A673 (cell line): Measurements from ENCODE around the gene CCDC33.

Experiments
- CTCF ChIP-seq: fragments of 300-800, 200-600 bp; sonication (generic); conservative IDR thresholded peaks from 2 replicates; pipeline ENCODE4 v1.5.1; 2017; ENCODE audit warnings: low read depth, mild to moderate bottlenecking, antibody characterized with exemption, low read length, moderate library complexity, mixed read lengths
- EZH2 ChIP-seq: fragments of 200-600 bp; sonication (generic); IDR thresholded peaks from 2 replicates; pipeline ENCODE4 v1.6.1; 2017; ENCODE audit warnings: borderline replicate concordance, low read depth, mild to moderate bottlenecking, mixed read lengths, antibody characterized with exemption, low read length; ENCODE audit not compliant: poor library complexity, severe bottlenecking

DNA sequence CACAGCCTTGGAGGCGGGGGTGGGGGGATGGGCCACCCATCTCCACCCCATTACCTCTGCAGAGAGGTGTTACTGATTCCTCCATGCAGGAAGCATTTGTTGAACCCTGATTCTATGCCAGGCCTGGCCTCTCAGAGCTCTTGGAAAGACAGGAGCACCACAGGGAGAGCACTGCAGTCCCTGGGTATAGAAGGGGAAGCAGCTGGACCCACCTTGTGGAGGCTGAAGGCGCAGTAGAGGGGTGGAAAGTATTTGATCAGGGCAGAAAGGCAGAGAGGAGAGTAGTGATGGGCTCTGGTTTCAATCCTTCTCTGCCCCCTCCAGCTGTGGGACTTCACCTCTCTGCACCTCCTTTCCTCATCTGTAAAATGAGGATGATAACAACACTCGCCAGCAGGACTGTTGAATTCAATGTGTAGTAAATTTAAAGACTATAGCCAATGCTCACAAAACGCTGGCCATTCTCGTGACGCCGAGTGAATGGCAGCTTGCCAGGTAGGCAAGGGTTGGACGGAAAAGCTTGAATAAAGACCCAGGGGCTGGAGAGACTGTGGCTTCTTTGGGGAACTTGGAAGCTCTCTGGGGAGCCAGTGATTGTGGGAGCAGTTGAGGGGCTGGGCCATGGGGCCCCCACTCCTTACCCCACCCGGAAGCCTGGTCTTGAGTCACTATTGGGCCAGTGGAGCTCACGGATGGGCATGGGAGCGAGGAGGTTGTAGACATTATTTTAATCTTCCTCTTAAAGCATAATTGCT, 8.0 kb upstream of the CCDC33 start:
- TF ChIP-seq CTCF = no peak
- TF ChIP-seq EZH2 = no peak
